WTC11 (cell line): ENCODE measurements around the gene KPNA3.

Experiments
- ATF1 ChIP-seq: sonication (generic); formaldehyde crosslinking; IDR thresholded peaks from 2 replicates; pipeline ENCODE4 v1.8.1; 2023; ENCODE audit warnings: mild to moderate bottlenecking, moderate library complexity, missing genetic modification reagents
- CTCF ChIP-seq: fragments of 200-600 bp; IDR thresholded peaks from 2 replicates; pipeline ENCODE4 v1.8.0; 2022; ENCODE audit warnings: antibody characterized with exemption
- MAX ChIP-seq: sonication (generic); formaldehyde crosslinking; IDR thresholded peaks from 2 replicates; pipeline ENCODE4 v1.8.0; 2022; ENCODE audit warnings: mild to moderate bottlenecking, missing genetic modification reagents

DNA sequence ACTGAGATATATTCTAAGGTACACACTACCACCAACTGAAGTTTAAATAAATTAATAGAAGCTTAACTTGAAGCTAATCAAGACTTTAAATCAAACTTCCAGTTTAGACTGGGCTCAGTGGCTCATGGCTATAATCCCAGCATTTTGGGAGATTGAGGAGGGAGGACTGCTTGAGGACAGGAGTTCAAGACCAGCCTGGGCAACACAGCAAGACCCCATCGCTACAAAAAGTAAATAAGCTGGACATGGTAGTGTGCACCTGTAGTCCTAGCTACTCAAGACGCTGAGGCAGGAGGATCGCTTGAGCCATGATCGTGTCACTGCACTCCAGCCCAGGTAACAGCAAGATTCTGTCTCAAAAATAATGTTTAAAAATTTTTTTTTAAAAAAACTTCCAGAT lies 8.6 kb downstream of the KPNA3 start:
- no peak for TF ChIP-seq MAX (CRISPR knock-in tag)
- no peak for TF ChIP-seq ATF1 (CRISPR knock-in tag)
- TF ChIP-seq CTCF, result no peak
